GM21526 (cell line): ENCODE results near the gene QSOX1.

Source experiments
- ATAC-seq: cut with Tn5 transposase; IDR thresholded peaks from one replicate; pipeline ENCODE4 v1.9.1; 2021; ENCODE audit warnings: moderate library complexity; ENCODE audit not compliant: unreplicated experiment, low FRiP score

Gene QSOX1

DNA sequence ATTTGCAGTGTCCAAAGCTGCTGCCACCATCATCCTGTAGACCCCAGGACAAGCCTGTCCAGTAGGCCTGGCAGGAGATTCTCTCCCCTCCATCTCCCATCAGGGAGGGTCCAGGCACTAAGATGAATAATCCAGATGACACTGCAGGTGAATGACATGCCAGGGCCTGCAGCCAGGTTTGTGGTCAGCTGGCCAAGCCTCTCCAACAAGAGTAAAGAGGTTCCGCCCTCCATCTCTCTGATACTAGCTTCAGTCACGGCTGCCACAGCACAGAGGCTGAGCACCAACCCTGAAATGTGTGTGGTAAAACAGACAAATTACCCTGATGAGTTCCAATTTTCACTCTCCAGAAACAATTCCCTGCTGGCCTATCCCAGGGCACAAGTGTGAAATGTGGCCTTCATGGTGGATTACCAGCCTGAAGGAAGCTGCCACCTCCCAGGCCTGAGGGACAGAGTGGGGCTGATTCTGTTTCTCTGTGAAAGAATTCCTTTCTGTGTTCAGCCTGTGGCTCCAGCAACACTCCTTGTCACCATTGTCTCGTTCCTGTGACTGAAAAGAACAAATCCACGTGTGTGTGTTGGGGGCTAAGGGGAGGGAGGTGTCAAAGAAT is 55.4 kb downstream of the QSOX1 start:
- ATAC-seq, result no peak

GRCh38 chr1:180211156-180211859 is 56.6 kb downstream of the QSOX1 start:
- no peak for ATAC-seq

- no peak for ATAC-seq
Measured at GRCh38 chr1:180211860-180212229, 57.2 kb downstream of the QSOX1 start.

DNA sequence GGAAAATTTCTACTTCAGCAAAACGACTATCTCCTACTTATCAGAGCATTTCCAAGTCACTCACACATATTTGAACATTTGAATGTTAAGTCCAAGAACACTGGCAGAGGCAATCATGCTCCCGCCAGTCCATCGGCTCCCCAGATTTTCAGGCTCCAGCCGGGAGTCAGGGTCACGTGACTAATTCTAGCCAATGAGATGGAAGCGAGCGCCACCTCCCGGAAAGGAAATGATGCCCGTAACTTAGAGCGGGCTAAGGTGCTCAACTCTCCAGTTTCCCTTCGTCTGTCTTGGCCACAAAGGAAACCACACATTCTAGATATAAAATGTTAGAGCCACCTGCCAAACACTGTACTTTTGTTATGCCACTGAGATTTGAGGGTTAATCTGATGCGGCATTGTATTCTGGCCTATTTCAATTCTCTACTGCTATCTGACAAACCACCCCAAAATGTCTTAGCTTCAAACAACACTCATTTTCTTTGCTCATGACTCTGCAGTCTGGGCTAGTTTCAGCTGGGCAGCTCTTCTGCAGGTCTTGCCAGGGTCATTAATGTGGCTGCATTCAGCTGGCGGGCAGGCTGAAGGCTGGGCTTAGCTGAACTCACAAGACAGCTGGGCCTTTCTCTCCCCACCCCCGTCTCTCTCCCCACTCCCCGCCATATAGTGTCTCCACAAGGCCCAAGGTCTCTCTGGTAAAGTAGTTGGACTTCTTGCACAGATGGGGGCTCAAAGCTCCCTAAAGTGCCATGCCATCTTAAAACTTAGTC is 58.9 kb downstream of the QSOX1 start:
- no peak for ATAC-seq

DNA sequence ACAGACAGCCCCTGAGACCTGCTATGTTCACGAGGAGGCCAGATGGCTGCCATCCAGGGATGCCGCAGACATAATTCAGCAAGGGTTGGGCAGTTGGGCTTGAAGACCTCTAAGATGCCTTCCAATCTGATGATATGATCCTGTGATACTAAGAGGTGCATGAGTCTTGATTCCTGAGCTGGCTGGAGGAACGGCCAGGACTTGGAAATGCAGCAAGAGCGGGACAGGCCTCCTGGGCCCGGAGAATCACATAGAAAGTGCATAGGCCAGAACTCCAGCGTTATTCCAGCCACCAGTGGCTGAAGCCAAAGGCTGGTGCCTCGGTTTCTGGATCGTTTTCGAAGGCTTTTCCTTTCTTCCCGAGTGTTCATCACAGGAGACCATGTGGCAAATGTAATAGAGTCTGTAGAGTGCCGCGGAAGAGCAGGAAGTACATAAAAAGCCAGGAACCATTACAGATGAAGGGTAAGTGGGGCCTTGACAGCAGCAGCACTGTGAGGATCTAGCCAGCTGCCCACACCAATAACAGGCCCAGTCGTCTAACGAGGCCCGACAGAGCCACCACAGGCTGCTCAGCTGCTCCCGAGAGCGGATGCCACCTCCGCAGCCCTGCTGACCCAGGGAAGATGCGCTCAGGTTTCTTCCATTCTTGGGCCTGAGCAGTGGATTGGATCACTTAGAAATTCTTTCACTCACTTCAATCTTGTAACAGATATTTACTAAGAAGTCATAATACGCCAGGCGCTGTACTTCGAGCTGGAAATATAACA is 61.4 kb downstream of the QSOX1 start:
- no peak for ATAC-seq

DNA sequence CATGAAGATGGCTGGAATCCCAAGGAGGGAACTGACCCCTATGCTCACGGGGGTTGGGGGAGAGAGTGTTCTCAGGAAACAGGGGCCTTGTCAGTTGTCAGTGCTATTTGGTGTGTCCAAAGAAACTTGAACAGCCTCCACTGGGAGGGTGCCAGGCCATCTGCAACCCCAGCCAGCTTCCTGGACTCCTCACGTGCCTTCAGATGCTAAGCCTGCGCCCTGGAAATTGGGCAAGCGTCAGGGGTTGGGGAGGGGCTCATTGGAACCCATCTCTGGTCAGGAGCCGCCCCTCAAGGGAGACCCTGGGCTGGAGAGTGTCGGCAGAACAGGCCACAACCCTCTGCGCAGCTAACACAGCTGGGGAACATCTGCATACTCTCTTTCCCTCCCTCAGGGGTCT is 62.3 kb downstream of the QSOX1 start:
- no peak for ATAC-seq

- no peak for ATAC-seq
Measured at GRCh38 chr1:180218806-180219765, 64.4 kb downstream of the QSOX1 start.

- ATAC-seq, result no peak
Measured at GRCh38 chr1:180219776-180220175, 65.1 kb downstream of the QSOX1 start.

GRCh38 chr1:180221462-180221861 is 66.8 kb downstream of the QSOX1 start:
- ATAC-seq, result no peak

DNA sequence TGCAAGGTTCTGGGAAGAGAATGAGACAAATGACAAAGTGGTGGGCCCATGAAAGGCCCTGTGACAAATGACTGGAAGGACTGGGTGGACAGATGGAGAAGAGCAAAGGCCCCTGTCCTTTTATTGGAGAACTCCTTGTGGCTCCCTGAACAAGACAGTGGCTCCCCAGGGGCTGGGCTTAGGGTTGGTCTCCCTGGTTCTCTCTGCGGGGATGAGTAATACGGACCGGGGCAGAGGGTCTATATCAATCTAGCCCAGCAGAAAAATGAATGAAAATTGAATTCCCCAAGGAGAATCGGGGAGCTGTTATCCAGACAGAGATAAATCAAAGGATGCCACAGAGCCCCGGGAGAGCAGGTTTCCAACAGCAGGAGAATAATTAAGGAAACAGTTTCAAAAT is 70.2 kb downstream of the QSOX1 start:
- ATAC-seq, result no peak

DNA sequence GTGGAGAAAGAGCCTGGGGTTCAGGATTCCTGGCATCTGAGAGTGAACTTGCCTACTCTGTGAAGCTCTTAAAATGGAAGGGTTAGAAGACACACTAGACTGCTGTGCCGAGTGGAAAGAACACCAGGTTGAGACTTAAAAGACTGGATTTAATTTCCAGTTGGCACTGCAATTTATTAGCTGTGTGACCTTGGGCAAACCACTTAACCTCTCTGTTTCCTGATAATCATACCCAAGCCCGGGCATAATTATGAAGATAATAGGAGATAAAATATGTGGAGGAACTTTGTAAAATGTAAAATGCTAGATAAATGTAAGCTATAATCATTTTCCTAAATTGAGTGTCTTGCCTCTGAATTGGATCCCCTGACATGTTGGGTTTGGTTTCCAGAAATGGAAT is 70.7 kb downstream of the QSOX1 start:
- no peak for ATAC-seq

DNA sequence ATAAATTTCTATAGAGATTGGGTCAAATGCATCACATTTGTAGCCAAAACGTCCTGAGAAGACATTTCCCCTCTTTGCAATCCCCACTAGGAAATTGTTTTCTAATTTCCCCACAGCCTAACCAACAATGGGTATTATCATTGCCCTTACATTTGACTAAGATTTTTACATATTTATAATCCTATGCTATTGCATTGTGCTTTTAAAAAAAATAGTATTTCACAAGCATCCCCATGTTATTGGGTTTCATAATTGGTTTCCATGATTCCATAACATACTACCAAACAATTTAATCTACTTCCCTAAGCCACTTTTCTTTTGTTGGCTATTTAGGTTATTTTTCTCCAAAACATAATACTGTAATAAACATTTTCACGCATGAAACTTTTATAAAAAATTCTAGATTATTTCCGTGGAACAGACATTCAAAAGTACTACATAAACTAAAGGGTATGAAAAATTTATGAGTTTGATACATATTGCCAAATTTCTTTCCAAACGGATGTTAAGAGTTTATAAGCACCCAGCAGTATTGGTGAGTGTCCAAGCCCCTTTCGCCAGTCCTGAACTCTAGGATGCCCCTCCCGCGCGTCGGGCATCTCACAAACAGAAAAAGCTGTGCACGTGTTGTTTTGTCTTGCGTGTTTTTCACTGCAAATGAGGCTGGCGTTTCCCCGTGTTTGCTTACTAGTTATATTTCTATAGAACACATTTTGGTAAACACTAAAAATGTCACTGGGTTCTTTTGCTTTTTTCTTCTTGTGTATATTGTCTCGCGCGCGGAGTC is 73.4 kb downstream of the QSOX1 start:
- no peak for ATAC-seq

DNA sequence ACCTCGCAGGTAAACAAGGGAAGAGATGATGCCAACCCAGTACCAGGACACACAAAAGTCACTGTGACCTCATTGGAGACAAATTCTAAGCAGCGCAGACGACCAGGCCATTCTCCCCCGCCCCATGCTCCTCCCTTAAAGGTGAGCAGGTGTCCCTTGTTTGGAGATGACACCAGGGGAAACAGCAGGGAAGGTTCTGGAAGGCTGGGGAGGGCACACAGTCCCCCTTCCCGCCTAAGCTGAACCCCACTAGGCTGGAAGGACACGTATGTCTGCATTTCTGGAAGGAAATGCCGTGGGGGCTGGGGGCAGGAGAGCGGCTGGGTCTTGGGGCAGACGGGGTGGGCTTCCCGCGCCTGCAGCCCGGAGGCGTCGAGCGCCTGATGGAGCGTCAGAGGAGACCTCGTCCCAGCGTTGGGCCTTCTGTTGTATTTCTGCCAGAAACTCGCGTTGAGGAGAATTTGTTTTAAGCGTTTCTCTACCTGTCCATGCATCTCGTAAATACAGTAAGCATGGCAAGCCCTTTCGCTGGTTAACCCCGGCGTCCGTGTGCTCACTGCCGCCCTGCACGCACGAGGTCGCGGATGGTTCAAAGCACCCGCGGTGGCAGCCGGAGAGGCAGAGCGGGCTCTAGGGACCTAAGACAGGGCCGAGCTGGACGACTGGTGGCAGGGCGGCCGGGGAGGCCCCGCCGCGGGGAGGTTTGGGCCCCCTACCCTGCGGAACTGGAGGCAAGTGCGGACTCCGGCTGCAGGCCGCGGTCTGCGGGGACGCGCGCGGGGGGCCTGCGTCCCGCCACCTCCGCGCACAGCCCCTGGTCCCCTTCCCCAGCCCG is 74.2 kb downstream of the QSOX1 start:
- ATAC-seq, result no peak

- ATAC-seq, result no peak
Measured at GRCh38 chr1:180229483-180230415, 75.1 kb downstream of the QSOX1 start, which contains the start of gene LHX4. LHX4 (plus strand) TSS chr1:180230264; CDS start chr1:180230530, 266 bp downstream.

DNA sequence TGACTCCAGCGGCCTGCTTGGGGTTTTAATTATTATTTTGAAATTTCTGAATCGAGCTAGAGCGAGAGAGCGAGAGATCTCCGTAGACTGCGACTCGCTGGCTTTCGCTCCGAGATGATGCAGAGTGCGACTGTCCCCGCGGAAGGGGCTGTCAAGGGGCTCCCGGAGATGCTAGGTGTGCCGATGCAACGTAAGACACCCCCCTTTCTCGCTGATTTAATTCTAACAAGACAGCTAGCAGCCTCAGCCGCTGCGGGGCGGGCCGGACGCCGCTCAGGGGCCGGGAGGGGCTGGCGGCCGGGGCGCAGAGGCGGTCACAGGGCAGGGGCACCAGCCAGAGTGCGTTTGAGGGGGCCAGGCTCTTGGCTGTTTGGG is 75.7 kb downstream of the QSOX1 start:
- no peak for ATAC-seq

GRCh38 chr1:180230791-180231505 is 76.3 kb downstream of the QSOX1 start:
- ATAC-seq, result no peak
